CMK (cell line): ENCODE data around the gene C10orf90.

Experiments used
- DNase-seq: peaks from one replicate; pipeline ENCODE4 v3.0.0-alpha.2; 2010; ENCODE audit warnings: low read depth

Gene C10orf90

GRCh38 chr10:126538439-126539135, 131.9 kb downstream of the C10orf90 start:
- no peak for DNase-seq

- no peak for DNase-seq
Observed at GRCh38 chr10:126536656-126537055, 133.8 kb downstream of the C10orf90 start.

GRCh38 chr10:126536148-126536547, 134.3 kb downstream of the C10orf90 start:
- DNase-seq: no peak

GRCh38 chr10:126533644-126534043, 136.8 kb downstream of the C10orf90 start:
- no peak for DNase-seq

- no peak for DNase-seq
Observed at GRCh38 chr10:126528315-126528835, 142.1 kb downstream of the C10orf90 start.

GRCh38 chr10:126527645-126528314, 142.7 kb downstream of the C10orf90 start:
- DNase-seq: no peak

GRCh38 chr10:126525326-126525725, 145.2 kb downstream of the C10orf90 start:
- DNase-seq: no peak

- no peak for DNase-seq
Observed at GRCh38 chr10:126524526-126524925, 146.0 kb downstream of the C10orf90 start.

GRCh38 chr10:126523071-126523470, 147.4 kb downstream of the C10orf90 start:
- no peak for DNase-seq

- DNase-seq: no peak
Observed at GRCh38 chr10:126521399-126521798, 149.1 kb downstream of the C10orf90 start.

GRCh38 chr10:126520751-126521317, 149.7 kb downstream of the C10orf90 start:
- no peak for DNase-seq

- DNase-seq: no peak
Observed at GRCh38 chr10:126519992-126520391, 150.5 kb downstream of the C10orf90 start.

GRCh38 chr10:126519185-126519584, 151.3 kb downstream of the C10orf90 start:
- no peak for DNase-seq

GRCh38 chr10:126518218-126519080, 152.0 kb downstream of the C10orf90 start:
- DNase-seq: no peak

- DNase-seq: no peak
Observed at GRCh38 chr10:126516515-126516914, 154.0 kb downstream of the C10orf90 start.

GRCh38 chr10:126511917-126512479, 158.5 kb downstream of the C10orf90 start:
- no peak for DNase-seq

- no peak for DNase-seq
Observed at GRCh38 chr10:126509182-126509581, 161.3 kb downstream of the C10orf90 start.

GRCh38 chr10:126508535-126509040, 161.9 kb downstream of the C10orf90 start:
- no peak for DNase-seq

- no peak for DNase-seq
Observed at GRCh38 chr10:126504761-126505112, 165.8 kb downstream of the C10orf90 start.

GRCh38 chr10:126504063-126504760, 166.3 kb downstream of the C10orf90 start:
- no peak for DNase-seq
